ENCODE data around the gene SVIL.
"Not testable (repeated sequence)": the region's sequence is repeated elsewhere in the genome, so short reads cannot be mapped to it uniquely, and the experiment has no call there.

Gene SVIL

DNA sequence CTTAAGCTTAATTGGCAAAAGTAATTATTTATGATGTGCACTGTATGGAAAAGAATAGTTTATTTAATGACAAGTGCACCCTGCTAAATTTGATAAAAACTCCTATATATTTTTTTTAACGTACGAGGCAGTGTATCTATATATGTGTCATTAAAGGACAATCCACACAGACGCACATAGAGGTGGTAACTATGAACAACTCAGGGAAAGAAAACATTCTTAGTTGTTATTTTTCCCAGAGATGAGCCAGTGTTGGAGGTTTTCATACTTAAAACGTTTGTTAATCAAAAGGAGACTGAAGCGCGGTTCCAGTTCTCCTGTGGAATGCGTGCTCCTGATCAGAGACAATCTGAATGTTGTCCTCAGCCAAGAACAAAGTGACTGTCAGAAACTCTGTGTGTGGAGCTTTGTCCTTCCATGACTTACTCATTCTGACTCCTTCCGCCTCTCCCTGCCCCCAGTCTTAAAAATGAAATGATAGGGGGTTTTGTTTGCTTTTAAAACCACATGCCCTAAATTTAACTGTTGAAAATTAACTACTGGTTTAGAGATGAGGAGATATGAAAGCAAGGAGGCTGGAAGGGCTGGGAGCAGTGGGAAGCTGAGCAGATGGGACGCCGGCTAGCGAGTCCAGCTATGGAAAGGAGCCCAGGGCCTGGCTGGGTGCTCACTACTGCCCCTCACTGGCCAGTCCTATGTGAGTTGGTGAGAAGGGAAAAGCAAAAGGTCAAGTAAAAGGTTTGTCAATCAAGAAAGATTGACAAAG is 99.6 kb downstream of the SVIL start:
- ATAC-seq = no peak

DNA sequence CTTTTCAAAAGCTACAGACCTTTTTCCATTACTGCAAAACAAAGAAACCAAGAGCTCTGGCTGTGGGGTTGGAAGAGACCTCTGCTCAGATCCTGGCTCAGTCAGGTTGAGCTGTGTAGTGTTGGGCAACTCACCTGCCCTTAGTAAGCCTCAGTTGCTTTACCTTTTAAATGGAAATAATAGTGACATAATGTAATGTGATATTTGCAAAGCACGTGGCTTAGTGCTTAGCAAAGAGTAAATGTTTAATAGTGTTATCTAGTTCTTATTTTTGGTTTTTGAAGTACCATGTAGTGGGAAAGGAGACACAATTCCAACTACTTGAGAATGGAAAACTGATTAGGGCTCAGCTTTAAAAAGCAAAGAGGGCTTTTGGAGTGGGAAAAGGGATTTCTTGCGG is 100.2 kb downstream of the SVIL start:
- ATAC-seq = no peak

DNA sequence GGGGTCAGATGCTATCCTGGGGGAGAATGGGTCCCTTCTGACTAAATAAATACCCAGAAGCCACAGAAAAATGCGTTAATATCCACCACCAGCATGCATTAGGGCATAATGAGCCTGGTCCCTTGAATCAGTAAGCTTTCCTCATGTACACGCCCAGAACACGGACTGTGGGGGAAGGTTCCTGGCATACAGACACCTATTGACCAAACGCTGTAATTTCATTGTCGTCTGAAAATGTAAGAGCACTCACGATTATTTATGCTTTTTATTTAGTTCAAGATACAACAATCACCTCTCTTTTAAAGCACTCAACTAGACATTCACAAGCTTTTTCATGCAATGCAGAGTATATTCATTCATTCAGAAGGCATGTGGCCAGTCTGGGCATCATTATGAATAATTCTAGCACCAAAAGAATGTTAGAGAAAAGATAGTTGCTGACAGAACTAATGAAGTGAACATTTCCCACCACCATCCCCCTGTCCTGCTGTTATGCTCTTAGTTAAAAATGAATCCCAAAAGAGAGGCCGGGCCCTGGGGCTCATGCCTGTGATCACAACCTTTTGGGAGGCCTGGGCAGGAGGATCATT is 101.0 kb downstream of the SVIL start:
- no peak for ATAC-seq

DNA sequence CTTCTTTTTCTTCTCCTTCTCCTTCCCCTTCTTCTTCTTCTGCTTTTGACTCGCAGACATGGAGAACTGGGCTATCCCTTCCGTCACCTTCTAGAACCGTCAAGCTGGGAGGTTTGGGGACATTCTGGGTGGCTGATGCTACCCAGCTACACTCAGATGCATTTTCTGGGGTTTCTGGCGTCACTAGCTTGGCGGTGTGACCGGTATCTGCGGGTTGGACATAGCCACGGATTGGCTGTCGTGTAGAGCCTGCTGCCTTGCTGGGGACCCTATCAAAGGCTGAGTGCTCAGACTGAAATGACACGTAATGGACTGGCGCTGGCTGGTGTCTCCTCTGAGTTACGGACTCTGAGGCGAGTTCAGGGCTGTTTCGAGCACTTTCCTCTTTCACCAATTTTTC is 101.7 kb downstream of the SVIL start:
- ATAC-seq = no peak

DNA sequence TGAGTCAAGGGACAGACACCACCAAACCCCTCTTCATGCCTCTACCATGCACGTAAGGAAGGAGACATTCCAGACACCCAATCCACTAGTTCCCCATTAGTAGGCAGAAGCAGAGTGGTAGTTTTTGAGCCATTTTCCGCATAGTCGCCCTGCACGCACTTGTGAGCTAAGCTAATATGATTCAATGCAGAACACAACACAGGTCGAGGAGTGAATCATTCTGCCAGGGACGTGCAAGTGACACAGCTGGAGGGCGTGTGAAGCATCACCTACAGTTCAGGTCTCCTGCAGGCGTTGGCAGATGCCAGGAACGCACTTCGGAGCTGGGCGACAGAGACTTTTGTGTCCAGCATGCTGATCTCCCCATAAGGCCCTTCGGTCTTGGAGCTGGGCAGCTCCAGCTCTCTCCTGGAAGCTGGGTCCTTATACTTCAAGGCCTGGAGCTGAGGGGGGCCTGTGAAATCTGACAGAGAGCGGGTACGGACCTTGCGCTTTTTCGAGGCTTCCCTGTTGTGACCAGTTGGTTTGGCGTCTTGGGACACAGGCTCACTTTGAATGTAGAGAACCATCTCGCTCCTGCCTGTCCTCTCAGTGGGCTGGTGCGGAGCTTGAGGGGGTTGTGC is 102.4 kb downstream of the SVIL start:
- no peak for ATAC-seq

DNA sequence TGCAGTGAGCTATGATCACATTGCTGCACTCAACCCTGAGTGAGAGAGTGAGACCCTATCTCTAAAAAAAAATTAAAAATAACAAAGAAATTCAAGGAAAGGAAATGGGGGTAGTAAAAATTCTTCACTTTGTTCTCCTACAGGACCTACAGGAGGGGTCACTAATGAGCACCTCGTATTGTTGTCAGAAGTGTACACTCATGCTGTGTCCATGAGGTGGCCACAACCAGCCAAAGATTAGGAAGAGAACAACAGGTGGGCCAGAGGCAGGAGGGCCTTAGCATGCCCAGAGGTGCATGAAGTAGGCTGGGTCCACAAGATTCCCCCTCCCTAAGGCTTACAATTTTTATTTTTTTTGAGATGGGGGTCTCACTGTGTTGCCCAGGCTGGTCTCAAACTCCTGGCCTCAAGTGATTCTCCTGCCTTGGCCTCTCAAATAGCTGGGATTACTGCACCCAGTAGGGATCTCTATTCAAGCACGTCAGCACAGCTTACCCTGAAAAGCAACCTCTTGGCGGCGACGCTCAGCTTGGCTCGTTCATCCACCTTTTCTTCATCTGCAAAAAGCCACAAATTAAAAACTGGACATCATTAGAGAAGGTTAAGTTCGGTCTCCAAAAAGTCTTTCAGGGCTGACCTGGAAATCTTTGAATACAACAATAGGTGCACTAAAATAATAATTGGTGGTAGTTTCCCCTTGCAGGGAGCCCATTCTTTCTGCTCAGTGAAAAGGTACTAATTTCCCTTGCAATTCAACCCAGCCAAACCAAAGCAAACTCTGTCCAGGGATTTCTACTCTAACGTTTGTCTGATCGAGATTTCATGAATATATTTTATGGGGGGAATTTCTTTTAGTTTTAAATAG is 104.4 kb downstream of the SVIL start:
- no peak for ATAC-seq

DNA sequence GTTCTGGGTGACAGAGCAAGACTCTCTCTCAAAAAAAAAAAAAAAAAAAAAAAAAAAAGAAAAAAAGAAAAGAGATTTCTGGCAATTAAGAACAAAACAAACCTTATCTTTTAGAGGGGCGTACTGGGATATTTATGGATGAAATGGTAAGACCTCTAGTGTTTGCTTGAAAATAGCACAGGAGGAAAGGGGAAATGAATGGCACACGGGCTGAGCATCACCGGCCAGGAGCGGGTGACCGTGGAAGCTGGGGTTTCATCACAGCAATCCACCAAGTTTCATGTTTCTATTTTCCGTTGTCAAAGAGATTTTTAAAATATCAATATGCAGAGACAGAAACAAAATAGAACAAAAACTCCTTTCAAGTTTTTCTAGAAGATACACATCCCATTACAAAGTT is 105.6 kb downstream of the SVIL start:
- no peak for ATAC-seq

DNA sequence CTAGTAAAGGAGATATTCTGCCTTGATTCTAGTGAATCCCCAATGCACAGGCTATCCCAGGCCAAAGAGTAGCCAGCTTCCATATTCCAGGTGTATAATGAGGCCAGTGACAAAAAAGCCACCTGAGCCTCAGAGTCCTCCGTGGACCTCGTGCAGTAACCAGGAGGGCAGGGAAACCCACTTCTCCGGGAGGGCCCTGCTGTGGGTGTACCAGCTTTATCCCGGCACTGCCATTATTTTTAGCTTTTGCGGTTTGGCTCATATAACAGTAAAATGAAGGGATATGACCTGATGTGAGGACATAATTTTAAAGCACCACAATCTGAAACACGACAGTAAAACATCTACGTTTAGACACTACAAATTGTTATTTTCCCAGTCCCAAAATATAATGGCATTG is 109.0 kb downstream of the SVIL start:
- no peak for ATAC-seq

DNA sequence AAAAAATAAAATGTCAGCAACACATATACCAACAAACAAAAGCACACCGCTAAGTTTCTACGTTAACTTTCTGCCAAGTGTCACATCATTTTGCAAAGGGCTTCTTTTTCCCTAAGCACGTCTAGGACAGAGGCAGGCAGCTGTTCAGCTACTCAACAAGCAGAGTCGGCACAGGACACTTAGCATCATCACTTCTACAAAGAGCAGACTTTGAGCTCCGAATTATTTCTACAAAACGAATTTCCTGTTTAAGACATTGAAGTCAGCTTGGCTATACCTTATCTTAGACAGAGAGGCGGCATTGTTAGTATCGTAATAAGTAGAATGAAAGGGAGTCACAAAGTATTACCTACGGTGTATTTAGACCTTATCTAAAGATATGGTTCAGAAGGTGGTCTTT is 110.1 kb downstream of the SVIL start:
- ATAC-seq = no peak

DNA sequence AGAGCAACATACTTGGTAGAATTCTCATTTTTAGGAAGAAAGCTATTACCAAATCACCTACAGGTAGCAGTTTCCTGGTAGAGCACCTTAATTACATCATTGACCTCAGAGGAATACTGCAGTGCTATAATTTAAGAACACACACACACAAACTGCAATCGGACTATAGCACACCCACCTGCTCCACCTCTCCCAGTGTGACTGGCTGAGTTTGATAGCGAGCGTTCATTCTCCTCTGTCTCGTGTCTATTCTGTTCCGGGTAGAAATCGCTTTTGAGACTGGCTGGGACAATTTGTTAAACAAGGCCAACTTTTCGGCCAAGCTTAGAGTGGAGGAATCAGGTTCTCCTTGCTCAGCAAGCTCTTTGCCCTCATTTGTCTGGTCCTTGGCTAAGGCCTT is 110.5 kb downstream of the SVIL start:
- no peak for ATAC-seq

DNA sequence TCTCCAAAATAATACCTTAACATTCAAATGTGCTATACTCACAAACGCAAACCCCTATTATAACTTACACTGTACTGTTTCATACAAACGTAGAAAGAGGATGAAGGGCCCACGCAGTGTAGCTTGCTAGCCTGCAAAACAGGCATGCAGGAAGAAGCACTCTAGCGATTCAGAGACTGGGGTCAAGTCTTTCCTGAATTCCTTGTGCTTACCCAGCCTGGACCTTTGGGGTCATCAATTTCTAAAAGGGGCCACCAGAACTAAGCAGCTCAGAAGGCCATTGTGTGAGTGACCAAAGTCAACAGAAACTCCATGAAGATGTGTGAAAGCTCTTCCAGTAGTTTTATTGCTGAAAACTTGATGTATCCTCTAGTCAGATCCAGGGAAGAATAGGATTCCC is 111.9 kb downstream of the SVIL start:
- ATAC-seq = no peak

DNA sequence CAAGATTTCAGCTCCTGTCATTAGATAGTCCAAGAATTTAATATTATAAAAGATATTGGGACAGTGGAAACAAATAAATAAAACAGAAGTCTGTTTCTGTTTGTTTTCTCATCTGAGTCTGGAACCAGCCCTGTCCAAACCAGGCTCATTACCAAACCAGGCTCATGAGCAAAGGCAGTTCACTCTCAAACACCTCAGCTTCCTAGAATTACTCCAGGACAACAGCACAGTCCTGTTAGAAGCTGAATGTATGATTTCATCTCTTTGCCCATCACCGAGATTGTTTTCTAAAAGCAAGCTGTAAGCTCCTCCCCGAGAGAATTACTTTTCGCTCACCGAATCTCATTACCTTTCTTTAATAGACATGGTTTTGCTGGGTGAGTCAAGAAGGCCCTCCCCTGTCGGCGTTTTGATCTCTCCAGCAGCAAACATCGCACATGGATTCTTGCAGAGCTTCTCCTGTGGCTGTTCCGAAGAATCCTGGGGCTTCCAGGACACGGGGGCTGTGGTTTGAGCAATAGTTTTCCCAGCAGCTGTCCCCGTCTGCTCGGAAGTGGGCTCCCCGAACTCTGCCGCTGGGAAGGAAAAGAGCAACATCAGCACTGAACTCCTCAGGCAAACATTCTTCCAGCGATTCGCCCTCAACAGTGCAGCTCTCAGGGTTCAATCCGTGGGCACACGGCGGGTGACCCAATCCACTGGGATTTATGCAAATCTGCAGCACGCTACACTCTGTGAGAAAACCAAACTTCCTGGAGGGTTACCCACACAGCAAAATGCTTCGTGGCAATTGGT is 112.5 kb downstream of the SVIL start:
- no peak for ATAC-seq

DNA sequence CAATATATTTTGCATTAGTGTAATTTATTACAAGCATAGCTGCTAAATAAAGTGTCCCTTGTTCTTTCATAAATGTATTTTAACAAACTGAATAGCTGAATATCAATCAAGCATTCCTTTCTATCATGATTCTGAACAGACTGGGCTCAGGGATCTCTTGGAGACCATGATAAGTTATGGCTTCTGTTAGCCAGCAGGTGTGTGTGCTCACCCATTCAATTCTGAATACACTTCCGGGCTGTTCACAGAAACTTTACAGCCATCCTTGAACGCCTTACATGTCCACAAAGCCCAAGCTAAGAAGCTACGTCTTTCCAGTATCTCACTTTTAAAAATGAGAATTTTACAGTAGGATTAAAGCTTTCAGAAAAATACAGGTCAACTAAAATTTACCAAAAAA is 115.1 kb downstream of the SVIL start:
- ATAC-seq = no peak

DNA sequence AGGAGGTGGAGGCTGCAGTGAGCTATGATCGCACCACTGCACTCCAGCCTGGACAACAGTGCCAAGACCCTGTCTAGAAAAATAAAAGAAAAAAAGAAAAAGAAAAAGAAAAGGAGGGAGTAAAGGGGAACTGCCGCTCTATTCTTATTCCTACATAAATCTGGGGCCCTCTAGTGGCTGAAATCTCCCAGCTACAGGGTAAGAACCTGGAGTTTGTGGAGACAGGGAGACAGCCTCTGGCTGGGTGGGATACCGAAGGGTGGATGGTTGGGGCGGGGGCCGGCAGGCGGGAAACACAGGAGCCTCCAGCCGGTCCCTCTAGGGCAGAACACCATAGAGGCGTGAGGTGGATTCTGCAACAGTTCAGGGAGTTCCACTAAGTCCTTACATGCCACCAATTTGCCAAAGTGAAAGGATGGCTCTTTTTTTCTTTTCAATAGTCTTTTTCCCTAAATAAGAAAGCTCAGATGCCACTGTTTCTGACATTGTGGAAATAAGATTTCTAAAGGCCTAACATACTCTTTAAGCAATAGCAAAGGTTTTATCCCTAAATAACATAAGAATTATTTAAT is 117.3 kb downstream of the SVIL start:
- ATAC-seq = no peak

DNA sequence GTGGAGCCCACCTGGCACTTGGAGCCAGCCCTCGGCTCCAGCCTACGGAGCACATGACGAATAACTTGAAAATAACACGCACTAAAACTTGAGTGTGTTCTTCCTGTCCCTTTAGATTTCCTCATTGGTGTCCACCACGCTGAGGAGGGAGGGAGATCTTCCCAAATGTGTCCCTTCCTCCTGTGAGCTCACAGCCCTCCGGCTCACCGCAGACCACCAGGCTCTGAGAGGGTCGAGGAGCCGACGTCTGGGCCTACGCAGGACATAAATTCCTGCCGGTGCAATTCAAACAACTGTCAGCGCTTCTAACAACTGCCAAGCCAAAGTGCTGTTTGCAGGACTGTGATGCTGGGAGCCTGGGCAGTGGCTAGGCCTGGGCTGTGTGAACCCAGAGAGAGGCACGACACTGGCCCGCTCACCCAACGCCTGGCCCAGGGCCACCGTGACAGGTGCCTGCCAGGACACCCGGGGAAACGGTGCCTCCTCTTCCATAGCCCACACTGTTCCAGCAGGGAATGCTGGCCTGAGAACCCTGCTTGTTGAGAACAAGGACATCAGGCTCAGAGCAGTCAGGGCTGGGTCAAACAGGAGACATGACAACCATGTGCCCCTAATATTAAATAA is 118.3 kb downstream of the SVIL start:
- ATAC-seq = not testable (repeated sequence)

DNA sequence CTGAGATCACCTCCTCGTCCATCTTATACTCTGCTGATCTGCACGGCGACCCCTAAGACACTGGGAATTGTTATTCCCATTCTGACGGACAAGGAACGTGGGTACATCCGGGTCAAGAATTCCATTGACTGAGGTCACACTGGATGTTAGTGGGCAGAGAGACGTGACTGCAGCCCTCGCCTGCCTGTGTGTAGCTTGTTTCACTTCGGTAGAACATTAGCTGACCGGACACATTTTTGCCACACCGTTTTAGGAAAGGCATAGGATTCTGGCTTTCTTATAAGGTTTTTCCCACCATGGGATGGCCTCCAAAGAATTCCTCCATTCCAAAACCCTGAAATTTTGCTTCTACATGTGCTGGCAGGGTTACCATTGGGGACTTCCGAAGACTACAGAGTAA is 118.9 kb downstream of the SVIL start:
- ATAC-seq = not testable (repeated sequence)

DNA sequence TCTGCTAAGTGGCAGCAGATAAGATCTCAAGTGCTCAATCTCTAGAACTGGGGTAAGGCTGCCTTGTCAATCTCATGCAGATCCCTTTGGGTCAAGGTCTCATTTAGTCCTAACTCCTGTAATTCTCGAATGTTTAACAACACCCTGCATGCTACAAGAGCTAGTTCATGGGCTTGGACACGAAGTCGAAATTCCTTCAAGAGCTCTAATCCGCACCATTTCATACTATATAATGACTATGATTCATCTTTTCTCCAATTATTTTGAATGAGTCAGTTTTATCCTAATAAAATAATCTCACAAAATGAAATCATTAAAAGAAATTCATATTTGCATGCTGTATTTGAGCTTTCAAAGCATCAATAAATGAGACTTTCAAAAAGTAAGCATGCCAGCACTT is 119.7 kb downstream of the SVIL start:
- ATAC-seq = not testable (repeated sequence)

DNA sequence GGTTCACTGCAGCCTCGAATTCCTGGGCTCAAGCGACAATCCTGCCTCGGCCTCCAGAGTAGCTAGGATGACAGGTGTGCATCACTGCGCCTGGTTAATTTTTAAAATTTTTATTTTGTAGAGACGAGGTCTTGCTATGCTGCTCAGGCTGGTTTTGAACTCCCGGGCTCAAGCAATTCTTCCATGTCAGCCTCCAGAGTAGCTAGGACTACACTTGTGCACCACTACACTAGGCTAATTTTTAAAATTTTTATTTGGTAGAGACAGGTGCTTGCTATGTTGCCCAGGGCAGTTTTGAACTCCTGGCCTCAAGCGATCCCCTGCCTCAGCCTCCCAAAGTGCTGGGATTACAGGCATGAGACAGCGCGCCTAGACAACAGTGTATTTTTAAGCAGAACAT is 120.5 kb downstream of the SVIL start:
- no peak for ATAC-seq

DNA sequence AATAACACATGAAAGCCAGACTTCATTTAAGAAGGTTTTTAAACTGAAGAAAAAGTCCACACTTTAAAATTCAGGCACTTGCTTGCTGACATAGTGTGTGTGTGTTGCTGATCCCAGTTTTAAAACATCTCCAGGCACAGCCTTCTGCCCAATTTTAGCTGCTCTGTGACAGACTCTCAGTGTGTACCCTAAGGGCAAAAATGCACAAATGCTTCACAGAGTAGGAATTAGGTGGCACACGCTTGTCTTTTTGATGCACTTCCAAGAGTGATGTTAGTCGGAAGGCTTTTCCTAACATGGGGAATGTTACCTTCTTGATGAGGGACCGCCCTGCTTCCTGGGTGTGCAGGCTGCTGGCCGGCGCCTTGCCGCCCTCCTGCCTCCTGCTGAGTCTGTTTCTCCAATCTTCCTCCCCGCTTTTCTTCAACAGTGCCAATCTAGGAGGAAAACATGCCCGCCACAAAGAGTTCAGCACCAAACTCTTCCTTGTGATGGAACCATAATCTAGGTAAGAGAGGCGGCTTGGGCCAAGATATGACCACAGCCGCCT is 122.3 kb downstream of the SVIL start:
- ATAC-seq = no peak

DNA sequence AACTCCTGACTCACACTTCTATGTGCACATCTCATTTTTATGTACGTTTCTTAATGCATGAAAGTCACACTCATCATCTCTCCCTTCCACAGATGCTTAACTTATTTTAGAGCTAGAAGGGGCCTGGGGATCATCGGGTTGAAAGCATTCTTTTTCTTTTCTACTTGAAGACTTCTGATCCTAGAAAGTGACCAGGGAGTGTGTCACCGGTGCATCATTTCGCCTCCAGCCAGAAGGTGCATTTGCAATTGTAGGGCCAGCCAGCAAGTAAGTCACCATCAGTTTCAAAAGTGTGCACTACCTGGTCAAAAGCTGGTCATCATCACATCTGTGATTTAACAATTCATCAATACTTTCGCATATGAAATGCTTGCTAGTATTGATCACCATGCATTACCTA is 123.0 kb downstream of the SVIL start:
- ATAC-seq = not testable (repeated sequence)

DNA sequence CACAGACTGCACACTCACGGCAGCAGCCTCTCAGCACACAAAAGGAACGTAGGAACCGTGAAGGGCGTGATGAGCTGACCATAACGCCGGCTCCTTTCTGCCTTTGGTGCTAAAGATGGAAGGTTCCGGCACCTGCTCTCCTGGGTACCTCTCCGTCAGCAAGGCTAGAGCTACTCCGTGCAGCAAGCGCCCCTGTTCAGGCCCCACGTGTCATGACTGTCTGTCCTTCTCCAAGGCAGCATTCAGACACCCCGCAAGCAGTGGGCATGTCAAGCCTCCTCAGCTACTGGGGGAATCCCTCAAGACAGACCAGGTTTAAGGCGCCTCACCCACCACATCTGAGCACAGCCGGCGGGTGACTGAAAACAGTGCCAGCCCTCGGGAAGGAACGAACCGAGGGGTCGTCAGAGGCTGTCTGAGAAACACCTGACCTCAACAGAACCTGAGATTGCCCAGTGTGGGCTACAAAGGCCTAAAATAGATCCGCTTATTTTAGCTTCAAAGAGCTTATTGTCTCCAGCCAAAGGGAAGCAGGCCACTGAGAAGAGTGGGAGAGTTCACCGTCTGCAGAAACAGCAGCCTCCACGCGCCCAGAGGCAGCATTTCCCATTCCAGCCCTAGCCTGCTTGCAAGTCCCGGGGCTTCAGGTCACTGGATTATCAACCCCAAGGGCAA is 124.2 kb downstream of the SVIL start:
- ATAC-seq = not testable (repeated sequence)

All from activated CD4-positive, CD25-positive, alpha-beta regulatory T cell treated with anti-CD3 and anti-CD28 coated beads, Interleukin-2, amount 50 U/mL, for 24 hours (primary cell).